Epidermal melanocyte (primary cell): ENCODE data around the gene SLC6A17.

Experiments used
- DNase-seq: peaks from one replicate; pipeline ENCODE4 v3.0.0; 2011; ENCODE audit warnings: low spot score; ENCODE audit not compliant: insufficient read length

SLC6A17 gene

GRCh38 chr1:110150330-110151174, at the start of gene SLC6A17:
SLC6A17 (plus strand) TSS chr1:110150494; CDS start chr1:110166930, 16,436 bp downstream.
- DNase-seq: no peak

GRCh38 chr1:110102081-110102480, 48.2 kb upstream of the SLC6A17 start:
- no peak for DNase-seq

GRCh38 chr1:110106013-110106941, 44.0 kb upstream of the SLC6A17 start:
- peak; percentile 89 for DNase-seq

GRCh38 chr1:110107867-110108469, 42.3 kb upstream of the SLC6A17 start:
- no peak for DNase-seq

GRCh38 chr1:110111081-110111480, 39.2 kb upstream of the SLC6A17 start:
- no peak for DNase-seq

GRCh38 chr1:110112143-110112542, 38.2 kb upstream of the SLC6A17 start, which contains the start of gene UBL4B:
UBL4B (plus strand) TSS chr1:110112443; CDS start chr1:110112535, 92 bp downstream.
- DNase-seq: no peak

GRCh38 chr1:110112656-110113055, 37.6 kb upstream of the SLC6A17 start:
- no peak for DNase-seq

GRCh38 chr1:110113551-110113950, 36.7 kb upstream of the SLC6A17 start:
- DNase-seq: no peak

GRCh38 chr1:110114173-110114572, 36.1 kb upstream of the SLC6A17 start:
- no peak for DNase-seq

GRCh38 chr1:110114784-110115183, 35.5 kb upstream of the SLC6A17 start:
- DNase-seq: peak; percentile 27

- no peak for DNase-seq
Measured at GRCh38 chr1:110118636-110119396, 31.5 kb upstream of the SLC6A17 start.

- no peak for DNase-seq
Measured at GRCh38 chr1:110119843-110120242, 30.5 kb upstream of the SLC6A17 start.

GRCh38 chr1:110120960-110121561, 29.2 kb upstream of the SLC6A17 start:
- no peak for DNase-seq

GRCh38 chr1:110123224-110123623, 27.1 kb upstream of the SLC6A17 start:
- peak; percentile 68 for DNase-seq

- DNase-seq: no peak
Measured at GRCh38 chr1:110125810-110126209, 24.5 kb upstream of the SLC6A17 start.

- DNase-seq: peak; percentile 64
Measured at GRCh38 chr1:110130113-110130591, 20.1 kb upstream of the SLC6A17 start.

- no peak for DNase-seq
Measured at GRCh38 chr1:110130989-110131388, 19.3 kb upstream of the SLC6A17 start.

- no peak for DNase-seq
Measured at GRCh38 chr1:110132682-110133081, 17.6 kb upstream of the SLC6A17 start.

- no peak for DNase-seq
Measured at GRCh38 chr1:110133436-110133835, 16.9 kb upstream of the SLC6A17 start.

GRCh38 chr1:110134050-110134595, 16.2 kb upstream of the SLC6A17 start:
- DNase-seq: no peak
